Measurements from ENCODE around the gene DDX6. TPM values are rescaled to one million over a fixed set of nuclear protein-coding genes. Genes with fewer than 3 reads are reported as not detected.

Gene DDX6
- polyA plus RNA-seq, 2 of the 4 experiments (the other 2 are of a cell fraction): 36.3 to 41.4 TPM

DNA sequence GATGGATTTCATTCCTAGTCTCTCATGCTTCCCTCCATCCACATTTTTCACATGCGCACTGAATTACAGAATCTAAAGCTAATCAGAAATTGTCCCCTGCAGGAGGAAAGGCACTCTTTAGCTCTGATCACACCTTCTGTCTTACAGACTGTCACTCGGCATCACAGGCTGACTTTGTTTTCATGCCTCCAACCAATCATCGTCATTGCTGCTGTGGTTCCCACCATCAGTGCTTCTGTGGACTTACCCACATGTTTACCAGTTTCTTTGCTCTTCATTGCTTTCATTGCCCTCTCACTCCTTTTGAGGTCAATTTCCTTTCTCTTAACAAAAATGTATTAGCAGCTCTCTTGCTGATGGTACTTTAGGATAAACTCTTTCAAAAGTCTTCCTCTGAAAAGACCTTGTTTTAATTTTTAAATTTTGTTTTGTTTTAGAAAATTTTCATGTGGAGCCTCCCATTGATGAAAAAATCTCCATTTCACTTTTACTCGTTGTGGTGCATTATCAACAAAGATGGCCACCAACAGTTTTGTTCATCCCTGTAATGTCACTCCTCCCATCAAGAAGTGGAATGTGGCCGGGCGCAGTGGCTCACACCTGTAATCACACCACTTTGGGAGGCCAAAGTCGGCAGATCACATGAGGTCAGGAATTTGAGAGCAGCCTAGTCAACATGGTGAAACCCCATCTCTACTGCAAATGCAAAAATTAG is 91.3 kb downstream of the DDX6 start:
- DNase-seq (ENCODE audit: low read depth in 1 of 2, low spot score in 1 of 2): no peak

More for the DNA sequence above, 91.3 kb downstream of the DDX6 start:
- 83% methylated on average over 7 of the region's 7 CpGs for WGBS (ENCODE audit: missing lambda C conversion rate)
- H3K4me2 ChIP-seq: no peak overlapping the region
- ChIA-PET CTCF (interaction anchor here (0.6 to 2.7 kb wide), 6 partner anchors 9 to 161 kb away, joined by 3 to 13 read pairs (median 4); no protein-coding TSS in a partner anchor), POLR2A (no interaction called here)
- no peak overlapping the region for H3K4me3 ChIP-seq
- 0 out of 3 replicates have a peak, but pooled peaks cover 2% of the 10 kb centered on the region for H3K9me3 ChIP-seq
- no peak for FAIRE-seq
- TF ChIP-seq, protein P1, sequence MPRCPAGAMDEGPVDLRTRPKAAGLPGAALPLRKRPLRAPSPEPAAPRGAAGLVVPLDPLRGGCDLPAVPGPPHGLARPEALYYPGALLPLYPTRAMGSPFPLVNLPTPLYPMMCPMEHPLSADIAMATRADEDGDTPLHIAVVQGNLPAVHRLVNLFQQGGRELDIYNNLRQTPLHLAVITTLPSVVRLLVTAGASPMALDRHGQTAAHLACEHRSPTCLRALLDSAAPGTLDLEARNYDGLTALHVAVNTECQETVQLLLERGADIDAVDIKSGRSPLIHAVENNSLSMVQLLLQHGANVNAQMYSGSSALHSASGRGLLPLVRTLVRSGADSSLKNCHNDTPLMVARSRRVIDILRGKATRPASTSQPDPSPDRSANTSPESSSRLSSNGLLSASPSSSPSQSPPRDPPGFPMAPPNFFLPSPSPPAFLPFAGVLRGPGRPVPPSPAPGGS (IDR thresholded peaks at IDR 0.05): no peak
- no peak for TF ChIP-seq RAD21 (conservative IDR thresholded peaks at IDR 0.05 in 1 of 2, IDR thresholded peaks at IDR 0.05 in 1 of 2)
- TF ChIP-seq, protein P2, sequence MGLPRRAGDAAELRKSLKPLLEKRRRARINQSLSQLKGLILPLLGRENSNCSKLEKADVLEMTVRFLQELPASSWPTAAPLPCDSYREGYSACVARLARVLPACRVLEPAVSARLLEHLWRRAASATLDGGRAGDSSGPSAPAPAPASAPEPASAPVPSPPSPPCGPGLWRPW (IDR thresholded peaks at IDR 0.05): no peak
- TF ChIP-seq MAZ (IDR thresholded peaks at IDR 0.05; ENCODE audit: borderline replicate concordance, low read depth, low read length): no peak
- TF ChIP-seq EP300 (IDR thresholded peaks at IDR 0.05): no peak
- no peak for TF ChIP-seq SMC3 (IDR thresholded peaks at IDR 0.05)
- TF ChIP-seq EHMT2 (IDR thresholded peaks at IDR 0.05; ENCODE audit: low read depth): no peak
- no peak for TF ChIP-seq CEBPB (IDR thresholded peaks at IDR 0.05)
- TF ChIP-seq, protein P3, sequence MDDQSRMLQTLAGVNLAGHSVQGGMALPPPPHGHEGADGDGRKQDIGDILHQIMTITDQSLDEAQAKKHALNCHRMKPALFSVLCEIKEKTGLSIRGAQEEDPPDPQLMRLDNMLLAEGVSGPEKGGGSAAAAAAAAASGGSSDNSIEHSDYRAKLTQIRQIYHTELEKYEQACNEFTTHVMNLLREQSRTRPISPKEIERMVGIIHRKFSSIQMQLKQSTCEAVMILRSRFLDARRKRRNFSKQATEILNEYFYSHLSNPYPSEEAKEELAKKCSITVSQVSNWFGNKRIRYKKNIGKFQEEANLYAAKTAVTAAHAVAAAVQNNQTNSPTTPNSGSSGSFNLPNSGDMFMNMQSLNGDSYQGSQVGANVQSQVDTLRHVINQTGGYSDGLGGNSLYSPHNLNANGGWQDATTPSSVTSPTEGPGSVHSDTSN (IDR thresholded peaks at IDR 0.05): no peak
- no peak for TF ChIP-seq RARB (CRISPR knock-in tag; IDR thresholded peaks at IDR 0.05)
- no peak for TF ChIP-seq MAFK (IDR thresholded peaks at IDR 0.05; ENCODE audit: partially characterized antibody)
- TF ChIP-seq HOXA7 (CRISPR knock-in tag; IDR thresholded peaks at IDR 0.05): no peak
- no peak for TF ChIP-seq RFX5 (IDR thresholded peaks at IDR 0.05)
- no peaks in the 10 kb centered on the region for H3K4me1 ChIP-seq
- H3K27ac ChIP-seq: no peak overlapping the region
- no peak for ATAC-seq

Small RNAs within 50 kb of the gene (small RNA-seq; reads per million reads assigned to genes)
- 0 reads per million in 6 experiments for gene AP004609.2
- 0 reads per million in 6 experiments for gene RF00019
- gene RNU6-376P: 0 to 6.4 (median 0) reads per million in 6 experiments

Other genes starting within 250 kb of the DDX6 start
- 34.4 and 35.3 TPM in 2 replicates for gene IFT46, start 225.2 kb downstream of the DDX6 start, polyA plus RNA-seq (2011; rRNA removed)
- 14.4 to 17.1 TPM (median 15.5 TPM) in 3 replicates for gene IFT46, start 225.2 kb downstream of the DDX6 start, polyA plus RNA-seq (2017; fragmentation: RNase III; extraction: RNeasy Plus Mini Kit Qiagen cat#74134 plus additional on column Dnase treatment)
- gene ARCN1, start 218.8 kb downstream of the DDX6 start, polyA plus RNA-seq (2011; rRNA removed): 140 and 150 TPM in 2 replicates
- 88.7 to 93.3 TPM (median 91.0 TPM) in 3 replicates for gene ARCN1, start 218.8 kb downstream of the DDX6 start, polyA plus RNA-seq (2017; fragmentation: RNase III; extraction: RNeasy Plus Mini Kit Qiagen cat#74134 plus additional on column Dnase treatment)
- gene PHLDB1, start 183.5 kb downstream of the DDX6 start, polyA plus RNA-seq (2011; rRNA removed): 5.9 and 7.7 TPM in 2 replicates
- gene PHLDB1, start 183.5 kb downstream of the DDX6 start, polyA plus RNA-seq (2017; fragmentation: RNase III; extraction: RNeasy Plus Mini Kit Qiagen cat#74134 plus additional on column Dnase treatment): 17.9 to 20.0 TPM (median 19.4 TPM) in 3 replicates
- gene TREH, start 111.5 kb downstream of the DDX6 start, polyA plus RNA-seq (2011; rRNA removed): not detected in 2 replicates
- gene TREH, start 111.5 kb downstream of the DDX6 start, polyA plus RNA-seq (2017; fragmentation: RNase III; extraction: RNeasy Plus Mini Kit Qiagen cat#74134 plus additional on column Dnase treatment): 0.03 to 0.06 TPM in 2 of 3 replicates, not detected in the other
- gene CXCR5, start 92.7 kb upstream of the DDX6 start, polyA plus RNA-seq (2011; rRNA removed): not detected in 2 replicates
- gene CXCR5, start 92.7 kb upstream of the DDX6 start, polyA plus RNA-seq (2017; fragmentation: RNase III; extraction: RNeasy Plus Mini Kit Qiagen cat#74134 plus additional on column Dnase treatment): 0.04 to 0.05 TPM (median 0.04 TPM) in 3 replicates
- gene BCL9L, start 134.8 kb upstream of the DDX6 start, polyA plus RNA-seq (2011; rRNA removed): 7.0 and 8.8 TPM in 2 replicates
- 51.8 to 53.2 TPM (median 52.0 TPM) in 3 replicates for gene BCL9L, start 134.8 kb upstream of the DDX6 start, polyA plus RNA-seq (2017; fragmentation: RNase III; extraction: RNeasy Plus Mini Kit Qiagen cat#74134 plus additional on column Dnase treatment)
- 0.20 and 0.37 TPM in 2 replicates for gene UPK2, start 165.1 kb upstream of the DDX6 start, polyA plus RNA-seq (2011; rRNA removed)
- gene UPK2, start 165.1 kb upstream of the DDX6 start, polyA plus RNA-seq (2017; fragmentation: RNase III; extraction: RNeasy Plus Mini Kit Qiagen cat#74134 plus additional on column Dnase treatment): 0.41 to 0.92 TPM (median 0.50 TPM) in 3 replicates
- not detected in 2 replicates for gene FOXR1, start 180.6 kb upstream of the DDX6 start, polyA plus RNA-seq (2011; rRNA removed)
- not detected in 3 replicates for gene FOXR1, start 180.6 kb upstream of the DDX6 start, polyA plus RNA-seq (2017; fragmentation: RNase III; extraction: RNeasy Plus Mini Kit Qiagen cat#74134 plus additional on column Dnase treatment)
- gene CENATAC, start 207.0 kb upstream of the DDX6 start, polyA plus RNA-seq (2011; rRNA removed): 14.8 and 20.2 TPM in 2 replicates
- 11.1 to 14.8 TPM (median 12.4 TPM) in 3 replicates for gene CENATAC, start 207.0 kb upstream of the DDX6 start, polyA plus RNA-seq (2017; fragmentation: RNase III; extraction: RNeasy Plus Mini Kit Qiagen cat#74134 plus additional on column Dnase treatment)
- gene RPS25, start 227.2 kb upstream of the DDX6 start, polyA plus RNA-seq (2011; rRNA removed): 644 and 844 TPM in 2 replicates
- gene RPS25, start 227.2 kb upstream of the DDX6 start, polyA plus RNA-seq (2017; fragmentation: RNase III; extraction: RNeasy Plus Mini Kit Qiagen cat#74134 plus additional on column Dnase treatment): 1,476 to 1,567 TPM (median 1,517 TPM) in 3 replicates
- 77.7 and 90.0 TPM in 2 replicates for gene TRAPPC4, start 227.6 kb upstream of the DDX6 start, polyA plus RNA-seq (2011; rRNA removed)
- gene TRAPPC4, start 227.6 kb upstream of the DDX6 start, polyA plus RNA-seq (2017; fragmentation: RNase III; extraction: RNeasy Plus Mini Kit Qiagen cat#74134 plus additional on column Dnase treatment): 61.7 to 72.8 TPM (median 71.6 TPM) in 3 replicates
- 21.2 and 22.8 TPM in 2 replicates for gene SLC37A4, start 239.7 kb upstream of the DDX6 start, polyA plus RNA-seq (2011; rRNA removed)
- 12.7 to 15.5 TPM (median 14.0 TPM) in 3 replicates for gene SLC37A4, start 239.7 kb upstream of the DDX6 start, polyA plus RNA-seq (2017; fragmentation: RNase III; extraction: RNeasy Plus Mini Kit Qiagen cat#74134 plus additional on column Dnase treatment)